GM23338 (cell line): ENCODE measurements around the gene FBXL20. TPM values are rescaled to one million over a fixed set of nuclear protein-coding genes. Genes with fewer than 3 reads are reported as not detected.

Source experiments
- ATAC-seq: fragments of 200-7000 bp; cut with Tn5 transposase; 3 replicates; pipeline ENCODE4 v1.9.1; 2020
- DNase-seq: peaks from one replicate; pipeline ENCODE4 v3.0.0-alpha.2; 2015; ENCODE audit warnings: low spot score
- H2AFZ ChIP-seq: fragments of 200-600 bp; sonication (generic); 2 replicates; pipeline ENCODE4 v1.8.0; 2016; ENCODE audit warnings: antibody characterized with exemption, mild to moderate bottlenecking, moderate library complexity
- H3F3A ChIP-seq: fragments of 200-600 bp; sonication (generic); replicated peaks from 2 replicates; pipeline ENCODE4 v1.8.0; 2017; ENCODE audit warnings: antibody characterized with exemption, mixed run types, low read depth
- H3K27ac ChIP-seq: fragments of 200-600 bp; sonication (generic); 2 replicates; pipeline ENCODE4 v1.6.1; 2016; ENCODE audit warnings: low read depth
- H3K27me3 ChIP-seq: fragments of 200-600 bp; sonication (generic); 2 replicates; pipeline ENCODE4 v1.8.0; 2016; ENCODE audit warnings: mild to moderate bottlenecking, mixed run types, moderate library complexity; ENCODE audit not compliant: insufficient read depth
- H3K36me3 ChIP-seq: fragments of 200-600 bp; sonication (generic); 2 replicates; pipeline ENCODE4 v1.8.0; 2016; ENCODE audit warnings: mild to moderate bottlenecking; ENCODE audit not compliant: insufficient read depth
- H3K4me1 ChIP-seq: fragments of 200-600 bp; sonication (generic); 2 replicates; pipeline ENCODE4 v1.8.0; 2016; ENCODE audit warnings: mild to moderate bottlenecking, moderate library complexity; ENCODE audit not compliant: insufficient read depth
- H3K4me2 ChIP-seq: fragments of 200-600 bp; sonication (generic); 2 replicates; pipeline ENCODE4 v1.7.1; 2017; ENCODE audit warnings: mixed run types
- H3K4me3 ChIP-seq: fragments of 200-600 bp; sonication (generic); 2 replicates; pipeline ENCODE4 v1.6.1; 2016; ENCODE audit warnings: mixed run types
- H3K79me2 ChIP-seq: fragments of 200-600 bp; sonication (generic); replicated peaks from 2 replicates; pipeline ENCODE4 v1.8.0; 2017; ENCODE audit warnings: mild to moderate bottlenecking; ENCODE audit not compliant: insufficient read depth
- H3K9me2 ChIP-seq: fragments of 200-600 bp; sonication (generic); 2 replicates; pipeline ENCODE4 v1.8.0; 2017; ENCODE audit not compliant: insufficient read depth
- H4K20me1 ChIP-seq: fragments of 200-600 bp; sonication (generic); replicated peaks from 2 replicates; pipeline ENCODE4 v1.8.0; 2017; ENCODE audit warnings: mild to moderate bottlenecking; ENCODE audit not compliant: insufficient read depth
- H3K27ac Mint-ChIP-seq: 2 replicates; pipeline ENCODE4 v1.8.0; 2020; ENCODE audit warnings: inconsistent platforms, mild to moderate bottlenecking, moderate library complexity, mixed read lengths
- H3K27me3 Mint-ChIP-seq: 3 replicates; pipeline ENCODE4 v1.8.0; 2022; ENCODE audit warnings: low read depth, mild to moderate bottlenecking, moderate library complexity, mixed read lengths, inconsistent platforms; ENCODE audit not compliant: insufficient read depth, poor library complexity
- H3K36me3 Mint-ChIP-seq: 3 replicates; pipeline ENCODE4 v1.8.0; 2021; ENCODE audit warnings: low read depth, mild to moderate bottlenecking, inconsistent platforms, moderate library complexity, mixed read lengths
- H3K4me1 Mint-ChIP-seq: 3 replicates; pipeline ENCODE4 v1.8.0; 2020; ENCODE audit warnings: mild to moderate bottlenecking, inconsistent platforms, mixed read lengths
- H3K4me3 Mint-ChIP-seq: 3 replicates; pipeline ENCODE4 v1.8.0; 2021; ENCODE audit warnings: moderate library complexity, mild to moderate bottlenecking, inconsistent platforms, mixed read lengths
- H3K9me3 Mint-ChIP-seq: 3 replicates; pipeline ENCODE4 v1.8.0; 2020; ENCODE audit warnings: moderate library complexity, mild to moderate bottlenecking, inconsistent platforms, mixed read lengths
- CREB1 ChIP-seq: fragments of 250-450 bp; sonication (Bioruptor Pico); IDR thresholded peaks from 2 replicates; pipeline ENCODE4 v1.5.0; 2020; ENCODE audit warnings: low read depth, mild to moderate bottlenecking, moderate library complexity
- ETS1 ChIP-seq: IDR thresholded peaks from 2 replicates; pipeline ENCODE4 v1.6.1; 2016; ENCODE audit warnings: antibody characterized with exemption
- EZH2phosphoT487 ChIP-seq: fragments of 200-600 bp; sonication (generic); IDR thresholded peaks from one replicate; pipeline ENCODE4 v1.8.1; 2018; ENCODE audit warnings: antibody characterized with exemption; ENCODE audit not compliant: unreplicated experiment
- JUNB ChIP-seq: IDR thresholded peaks from one replicate; pipeline ENCODE4 v1.6.1; 2016; ENCODE audit warnings: antibody characterized with exemption; ENCODE audit not compliant: unreplicated experiment
- NANOG ChIP-seq: IDR thresholded peaks from 2 replicates; pipeline ENCODE4 v1.6.1; 2016; ENCODE audit warnings: antibody characterized with exemption, borderline replicate concordance
- REST ChIP-seq: IDR thresholded peaks from one replicate; pipeline ENCODE4 v1.6.1; 2018; ENCODE audit warnings: antibody characterized with exemption; ENCODE audit not compliant: unreplicated experiment
- ZNF331 ChIP-seq: fragments of 250-450 bp; sonication (Bioruptor Pico); IDR thresholded peaks from 2 replicates; pipeline ENCODE4 v1.5.0; 2020; ENCODE audit warnings: low read depth, mild to moderate bottlenecking, moderate library complexity
- polyA plus RNA-seq: library from polyadenylated mRNA; unstranded; fragments of >200 nt; fragmentation: Nextera tagmentation; extraction: Ambion mirVana; gene quantifications from 2 replicates; pipeline ENCODE4 v1.2.1, GENCODE V29; 2016
- total RNA-seq: library from RNA; depleted of rRNA; stranded (reverse); fragments of >200 nt; shearing (Covaris generic); gene quantifications from 2 replicates; pipeline ENCODE4 v1.2.3, GENCODE V29; 2014

FBXL20 gene
- total and polyA plus RNA-seq, 2 experiments from 2014 or later, result 2.9 to 6.9 TPM

GRCh38 chr17:39360537-39360936 is 40.9 kb downstream of the FBXL20 start:
- no peak overlapping the region for H3K4me2 ChIP-seq
- Mint-ChIP-seq H3K27ac (no peak overlapping the region), H3K36me3 (no peaks in the 10 kb centered on the region), H3K27me3 (no peaks in the 10 kb centered on the region), H3K4me3 (no peak overlapping the region), H3K4me1 (peaks cover 7% of the 10 kb centered on the region; the same call in 2 of the 3 replicates), H3K9me3 (no peaks in the 10 kb centered on the region)
- 0 out of 2 replicates have a peak, but pooled peaks cover 3% of the 10 kb centered on the region for H3F3A ChIP-seq
- ATAC-seq (no peak), DNase-seq (no peak)
- no peaks in the 10 kb centered on the region for H3K9me2 ChIP-seq
- no peaks in the 10 kb centered on the region for H3K36me3 ChIP-seq
- no peaks in the 10 kb centered on the region for H3K27me3 ChIP-seq
- H3K4me1 ChIP-seq, result 0 out of 2 replicates have a peak, but pooled peaks cover 3% of the 10 kb centered on the region
- H3K79me2 ChIP-seq, result no peaks in the 10 kb centered on the region
- TF ChIP-seq NANOG, result no peak
- H2AFZ ChIP-seq, result no peak overlapping the region
- H4K20me1 ChIP-seq, result no peaks in the 10 kb centered on the region
- H3K4me3 ChIP-seq, result no peak overlapping the region
- H3K27ac ChIP-seq, result no peak overlapping the region

DNA sequence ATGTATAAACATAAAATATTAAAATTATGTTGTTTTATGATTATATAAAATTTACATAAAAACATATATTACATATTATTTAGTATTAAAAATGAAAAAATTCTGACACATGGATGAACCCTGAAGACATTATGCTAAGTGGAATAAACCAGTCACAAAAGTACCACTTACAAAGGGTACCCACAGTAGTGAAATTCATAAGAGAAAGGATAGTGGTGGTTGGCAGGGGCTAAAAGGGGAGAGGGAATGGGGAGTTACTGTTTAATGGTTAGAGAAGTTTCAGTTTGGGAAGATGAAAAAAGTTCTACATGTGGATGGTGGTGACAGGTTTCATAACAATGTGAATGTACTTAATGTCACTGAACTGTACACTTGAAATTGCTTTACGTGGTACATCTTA is 41.4 kb downstream of the FBXL20 start:
- no peaks in the 10 kb centered on the region for H4K20me1 ChIP-seq

More for the DNA sequence above, 41.4 kb downstream of the FBXL20 start:
- no peaks in the 10 kb centered on the region for H3K36me3 ChIP-seq
- TF ChIP-seq JUNB (no peak), REST (no peak), EZH2phosphoT487 (no peak), ZNF331 (CRISPR knock-in tag) (no peak), CREB1 (CRISPR knock-in tag) (no peak), ETS1 (no peak)
- ATAC-seq, result no peak
- no peak overlapping the region for H3K4me3 ChIP-seq
- no peaks in the 10 kb centered on the region for H3K27me3 Mint-ChIP-seq
- H3K27me3 ChIP-seq, result no peaks in the 10 kb centered on the region
- no peaks in the 10 kb centered on the region for H3K9me3 Mint-ChIP-seq
- no peak overlapping the region for H3K27ac ChIP-seq
- H3K27ac Mint-ChIP-seq, result no peak overlapping the region
- no peaks in the 10 kb centered on the region for H3K9me2 ChIP-seq
- H3K36me3 Mint-ChIP-seq, result no peaks in the 10 kb centered on the region
- H3K79me2 ChIP-seq, result no peaks in the 10 kb centered on the region
- no peak overlapping the region for H2AFZ ChIP-seq
- H3K4me3 Mint-ChIP-seq, result no peak overlapping the region
- H3K4me2 ChIP-seq, result no peak overlapping the region
- 0 out of 2 replicates have a peak, but pooled peaks cover 3% of the 10 kb centered on the region for H3F3A ChIP-seq
- 0 out of 2 replicates have a peak, but pooled peaks cover 3% of the 10 kb centered on the region for H3K4me1 ChIP-seq
- H3K4me1 Mint-ChIP-seq, result peaks cover 7% of the 10 kb centered on the region; the same call in 2 of the 3 replicates
- DNase-seq, result no peak
